GM19351 (cell line): ENCODE results near the gene IGF1.

Source experiments
- ATAC-seq: cut with Tn5 transposase; IDR thresholded peaks from one replicate; pipeline ENCODE4 v1.9.1; 2021; ENCODE audit warnings: mild to moderate bottlenecking, moderate library complexity; ENCODE audit not compliant: unreplicated experiment

Gene IGF1

GRCh38 chr12:102429211-102430154, 50.9 kb downstream of the IGF1 start:
- ATAC-seq: no peak

DNA sequence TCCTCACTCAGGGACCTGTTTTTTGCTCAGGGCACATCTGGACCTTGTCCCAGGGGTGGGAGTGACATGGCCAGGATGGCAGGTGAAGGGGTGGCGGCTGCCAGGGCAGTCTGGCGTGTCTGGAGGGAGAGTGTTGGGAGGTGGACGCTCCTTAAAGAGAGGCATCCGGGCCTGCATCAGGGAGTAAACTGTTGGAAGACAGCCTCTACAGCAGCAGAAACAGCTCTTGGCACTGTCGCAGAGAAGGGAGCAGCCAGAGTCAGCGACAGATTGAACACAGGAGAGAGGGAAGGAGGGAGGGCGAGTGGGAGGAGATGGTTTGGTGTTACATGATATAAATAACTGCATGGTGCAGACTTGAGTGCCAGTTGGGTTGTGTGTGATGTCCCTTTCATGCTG, 52.8 kb downstream of the IGF1 start:
- ATAC-seq: no peak

DNA sequence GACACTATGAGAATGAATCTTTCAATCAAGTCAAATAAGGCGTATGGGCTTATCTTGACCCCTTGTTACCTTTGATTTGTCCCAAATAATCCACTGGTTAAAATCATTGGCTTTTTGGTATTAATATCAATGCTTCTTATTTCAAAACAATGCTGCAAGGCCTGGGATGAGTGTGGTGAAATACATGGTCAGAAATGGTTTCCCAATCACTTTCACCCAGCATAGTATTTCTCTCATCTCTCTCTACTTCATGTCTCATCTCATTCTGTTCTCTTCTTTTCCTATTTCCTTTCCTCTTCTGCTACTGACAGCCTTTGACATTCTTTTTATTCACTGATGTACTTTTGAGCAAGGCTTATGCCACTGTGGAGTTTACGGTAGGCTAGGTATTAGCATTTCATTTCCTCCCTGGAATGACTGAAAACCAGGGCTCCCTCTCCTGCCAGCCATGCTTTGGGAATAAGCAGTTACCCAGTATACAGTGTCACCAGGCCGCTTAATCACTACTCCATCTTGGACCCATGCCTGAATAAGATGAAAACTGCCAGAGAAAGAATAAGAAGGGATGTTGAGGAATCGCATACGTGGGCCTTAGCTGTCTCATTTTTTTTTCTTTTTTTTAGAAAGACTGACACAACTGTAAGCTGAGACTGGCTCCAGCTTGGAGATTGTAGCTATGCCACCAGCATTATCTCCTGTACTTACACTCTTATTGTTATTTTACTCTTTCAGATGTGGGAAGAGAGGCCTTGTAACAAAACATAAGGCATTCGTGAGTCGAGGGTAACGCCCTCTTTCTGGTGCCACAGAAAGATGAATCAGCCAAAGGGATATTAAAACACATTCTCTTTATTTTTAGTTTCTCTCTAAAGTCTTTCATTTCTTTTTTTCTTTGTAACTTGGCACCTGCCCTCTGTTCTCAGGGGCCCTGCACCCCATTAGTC, 53.5 kb downstream of the IGF1 start:
- no peak for ATAC-seq

- ATAC-seq: no peak
Observed at GRCh38 chr12:102425109-102426039, 55.0 kb downstream of the IGF1 start.

DNA sequence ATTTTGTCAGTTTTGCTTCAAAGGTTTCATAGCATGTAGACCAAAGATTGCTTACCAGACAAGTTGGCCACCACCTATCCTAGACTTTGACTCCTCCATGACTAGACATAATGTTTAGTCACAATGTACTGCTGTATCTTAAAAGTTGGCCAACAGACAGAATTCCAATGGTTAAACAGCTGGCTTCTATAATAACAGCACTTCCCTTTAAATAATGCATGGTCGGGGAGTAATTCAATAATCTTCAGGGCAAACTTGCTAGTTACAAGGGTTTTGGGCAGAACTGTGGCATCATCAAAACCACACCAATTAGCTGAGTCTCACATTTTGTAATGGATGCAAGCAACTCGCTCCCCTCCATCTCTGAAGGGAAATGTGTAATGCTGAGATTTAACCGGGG, 56.9 kb downstream of the IGF1 start:
- ATAC-seq: no peak

DNA sequence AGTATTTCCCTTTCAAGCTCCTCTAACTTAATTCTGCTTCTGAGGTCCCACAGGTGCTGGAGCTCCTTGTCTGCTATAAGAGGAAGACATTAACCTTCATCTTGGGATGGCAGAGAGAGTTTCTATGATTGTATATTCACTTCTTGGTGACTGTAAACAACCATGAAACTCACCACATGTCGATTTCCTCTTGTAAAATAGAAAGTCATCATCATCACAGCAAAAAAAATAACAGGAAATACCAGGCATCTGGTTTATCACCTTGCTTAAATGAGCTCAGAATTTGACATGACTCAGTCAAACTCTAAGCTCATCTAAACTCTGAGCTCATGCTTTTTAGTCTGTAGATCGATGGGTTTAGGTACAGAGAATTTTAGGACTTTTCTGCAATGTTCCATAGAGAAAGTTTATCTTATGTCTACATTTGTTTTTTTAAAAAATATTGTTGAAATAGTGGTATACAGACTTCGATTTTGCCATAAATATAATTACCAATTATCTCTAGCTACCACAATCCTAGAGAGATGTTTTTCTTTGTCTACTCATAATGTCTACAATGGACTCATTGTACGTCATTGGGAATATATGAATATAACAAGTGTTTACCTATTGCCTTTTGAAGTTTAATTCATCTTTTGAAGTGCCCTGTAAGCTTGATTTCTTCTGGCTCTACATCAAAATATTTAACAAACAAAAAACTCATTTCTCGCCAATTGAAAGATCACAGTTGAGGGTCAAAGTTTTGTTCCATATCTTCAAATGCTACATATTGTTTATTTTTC, 58.4 kb downstream of the IGF1 start:
- ATAC-seq: no peak

DNA sequence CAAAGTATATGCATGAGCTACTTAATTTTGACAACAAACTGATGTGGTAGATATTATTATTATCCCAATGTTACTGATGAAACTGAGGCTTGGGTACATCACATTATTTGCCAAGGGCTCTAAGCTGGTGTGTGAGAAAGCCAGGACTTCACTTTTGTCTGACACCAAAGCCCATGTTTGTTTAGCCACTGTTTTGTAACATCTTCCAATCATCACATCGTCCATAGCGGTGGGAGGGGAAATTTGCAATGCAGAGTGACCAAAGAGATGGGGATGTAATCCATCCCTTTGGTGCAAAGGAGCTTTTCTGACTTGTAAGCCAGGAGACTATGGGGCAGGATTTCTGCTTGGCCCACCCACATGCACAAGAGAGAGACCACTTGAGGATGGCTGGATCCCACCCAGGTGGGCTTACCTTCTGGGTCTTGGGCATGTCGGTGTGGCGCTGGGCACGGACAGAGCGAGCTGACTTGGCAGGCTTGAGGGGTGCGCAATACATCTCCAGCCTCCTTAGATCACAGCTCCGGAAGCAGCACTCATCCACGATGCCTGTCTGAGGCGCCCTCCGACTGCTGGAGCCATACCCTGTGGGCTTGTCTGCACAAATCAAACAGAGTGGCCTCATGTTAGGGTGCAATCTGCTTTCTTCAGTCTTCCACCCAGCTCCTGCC, 61.1 kb downstream of the IGF1 start:
- no peak for ATAC-seq

- no peak for ATAC-seq
Observed at GRCh38 chr12:102417055-102417454, 63.3 kb downstream of the IGF1 start.

- no peak for ATAC-seq
Observed at GRCh38 chr12:102415515-102415914, 64.8 kb downstream of the IGF1 start.

GRCh38 chr12:102413396-102413795, 67.0 kb downstream of the IGF1 start:
- no peak for ATAC-seq

DNA sequence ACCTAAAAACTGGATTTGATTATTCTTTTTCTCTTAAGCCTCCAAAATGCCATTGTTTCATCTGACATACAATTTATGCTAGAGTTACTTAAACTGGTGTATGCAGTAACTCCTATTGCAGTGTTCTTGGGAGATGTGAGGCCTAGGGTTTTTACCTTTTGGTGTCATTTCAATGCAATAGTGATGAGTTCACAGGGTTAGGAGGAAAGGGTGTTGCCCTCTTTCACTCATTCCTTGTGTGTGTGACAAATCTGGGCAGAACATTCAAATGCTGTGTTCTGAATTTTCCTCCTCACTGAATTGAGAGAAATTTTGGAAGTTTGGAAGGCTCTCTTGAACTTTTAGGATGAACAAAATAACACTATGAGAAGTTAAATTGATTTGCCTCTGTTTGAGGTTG, 69.9 kb downstream of the IGF1 start:
- ATAC-seq: no peak

DNA sequence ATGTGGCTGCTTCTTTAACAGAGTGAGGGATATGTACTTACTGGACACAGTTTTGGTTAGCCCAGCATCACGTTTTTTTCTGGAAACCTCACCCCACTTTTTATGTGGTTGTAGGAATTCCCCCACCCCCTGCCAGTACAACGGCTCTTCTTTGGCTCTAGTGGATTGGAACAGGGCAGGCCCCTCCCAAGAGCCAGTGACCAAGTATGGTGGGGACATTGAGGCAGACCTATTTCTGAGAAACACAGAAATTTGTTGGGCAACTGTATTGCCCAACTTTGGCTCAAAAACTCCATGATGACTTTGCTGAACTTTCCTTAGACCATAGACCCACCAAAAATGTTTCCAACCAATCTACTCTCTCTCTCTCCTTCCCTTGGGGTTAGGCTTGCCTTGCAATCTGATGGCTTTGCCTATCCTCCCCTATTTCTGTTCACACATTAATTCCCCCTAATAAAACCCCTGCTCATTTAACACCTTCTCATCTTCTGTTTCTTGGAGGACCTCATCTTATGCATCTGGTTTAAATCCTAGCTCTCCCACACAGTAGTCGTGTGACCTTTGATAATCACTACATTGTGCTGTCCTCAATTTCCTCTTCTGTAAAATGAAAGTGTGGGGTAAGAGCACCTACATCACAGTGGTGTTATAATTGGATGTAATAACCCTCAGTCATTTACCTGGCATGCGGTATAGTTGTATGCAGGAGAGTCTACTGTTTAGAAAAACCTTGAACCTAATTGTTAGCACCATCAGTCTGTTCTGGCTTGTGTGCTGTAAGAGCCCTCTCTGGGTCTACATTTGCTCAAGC, 71.7 kb downstream of the IGF1 start:
- ATAC-seq: no peak

- no peak for ATAC-seq
Observed at GRCh38 chr12:102407776-102408486, 72.4 kb downstream of the IGF1 start.

GRCh38 chr12:102406033-102406584, 74.3 kb downstream of the IGF1 start:
- ATAC-seq: no peak

DNA sequence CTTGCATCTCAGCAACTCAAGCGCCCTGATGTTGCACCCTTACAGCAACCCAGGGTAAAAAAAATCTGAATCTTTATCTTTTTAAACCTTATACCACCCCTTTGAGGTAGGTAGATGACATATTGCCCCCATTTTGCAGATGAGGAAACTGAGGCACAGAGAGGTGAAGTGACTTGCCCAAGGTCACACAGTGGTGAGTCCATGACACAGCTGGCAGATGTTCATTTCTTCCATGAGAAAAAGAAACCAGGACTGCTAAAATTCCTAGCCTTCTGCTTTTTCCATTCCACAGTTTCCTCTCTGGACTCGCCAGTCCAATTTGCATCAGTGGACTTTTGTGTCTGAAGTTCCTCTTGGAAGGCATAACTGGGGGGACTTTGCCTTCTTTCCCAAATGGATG, 79.3 kb downstream of the IGF1 start:
- ATAC-seq: no peak

DNA sequence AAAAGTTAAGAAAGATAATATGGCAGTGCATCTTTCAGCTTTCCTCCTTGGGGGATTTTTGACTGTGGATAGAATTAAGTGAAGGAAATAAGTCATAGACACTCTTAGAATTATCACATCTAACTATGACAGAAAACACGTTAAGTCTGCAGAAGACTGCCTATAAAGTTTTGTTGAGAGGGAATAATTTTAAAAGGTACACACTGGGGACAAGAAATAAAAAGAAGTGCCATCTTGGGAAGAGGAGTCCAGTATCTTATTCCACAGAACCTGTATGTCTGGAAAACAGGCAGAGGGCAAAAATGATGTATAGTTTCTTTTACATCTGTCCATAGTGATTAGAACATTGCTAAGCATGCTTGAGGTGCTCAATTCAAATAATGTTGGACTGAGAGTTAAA, 80.7 kb downstream of the IGF1 start:
- no peak for ATAC-seq

- ATAC-seq: no peak
Observed at GRCh38 chr12:102396276-102396675, 84.1 kb downstream of the IGF1 start.

DNA sequence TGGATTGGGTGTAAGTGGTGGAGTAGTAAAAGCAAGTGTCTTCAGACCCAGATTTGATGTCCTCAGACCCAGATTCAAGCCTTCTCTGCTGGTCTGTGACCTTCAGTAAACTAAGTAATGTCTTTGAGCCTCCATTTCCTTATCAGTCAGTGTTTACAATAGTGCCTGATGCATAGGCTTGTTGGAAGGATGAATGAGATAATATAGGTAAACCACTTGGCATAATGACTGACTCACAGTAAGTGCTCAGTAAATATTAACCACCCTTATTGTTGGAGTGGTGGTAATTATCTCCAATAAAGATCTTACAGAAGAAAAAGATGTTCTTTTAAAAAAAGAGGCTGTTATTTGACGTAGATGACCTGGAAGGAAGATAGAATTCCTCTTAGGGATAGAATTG, 86.2 kb downstream of the IGF1 start:
- ATAC-seq: no peak
